DND-41 (cell line): ENCODE measurements around the gene PNKP.

Experiments used
- CTCF ChIP-seq: IDR thresholded peaks from 2 replicates; pipeline ENCODE4 v1.5.1; 2012; ENCODE audit warnings: borderline replicate concordance, low read length, moderate library complexity, mild to moderate bottlenecking; ENCODE audit not compliant: poor library complexity, severe bottlenecking; ENCODE audit errors: extremely low read depth
- EZH2 ChIP-seq: IDR thresholded peaks from 3 replicates; pipeline ENCODE4 v1.6.1; 2012; ENCODE audit warnings: borderline replicate concordance, low read depth, mild to moderate bottlenecking, moderate library complexity, low read length, inconsistent platforms; ENCODE audit not compliant: severe bottlenecking

GRCh38 chr19:49830766-49831165 lies 36.6 kb downstream of the PNKP start:
- TF ChIP-seq CTCF = no peak
- TF ChIP-seq EZH2 = no peak
